OCI-LY3 (cell line): ENCODE measurements around the gene ZNF691.

Source experiments
- H2AFZ ChIP-seq: fragments of 200-600, 300-600 bp; shearing (Covaris generic); 2 replicates; pipeline ENCODE4 v1.6.0; 2014; ENCODE audit warnings: antibody characterized with exemption, low read depth, low read length
- H3K27ac ChIP-seq: fragments of 200-600, 300-600 bp; sonication (generic); 2 replicates; pipeline ENCODE4 v1.5.1; 2014; ENCODE audit warnings: mild to moderate bottlenecking, low read length, moderate library complexity, mixed read lengths
- H3K27me3 ChIP-seq: fragments of 200-600, 300-600 bp; sonication (generic); 2 replicates; pipeline ENCODE4 v1.6.1; 2014; ENCODE audit warnings: low read depth, low read length, mixed read lengths
- H3K36me3 ChIP-seq: fragments of 200-600, 300-600 bp; sonication (generic); replicated peaks from 2 replicates; pipeline ENCODE3; 2014; ENCODE audit warnings: low read depth, low read length, mixed read lengths
- H3K4me1 ChIP-seq: fragments of 300-600, 200-600 bp; sonication (generic); 2 replicates; pipeline ENCODE4 v1.6.1; 2014; ENCODE audit warnings: low read length, mixed read lengths
- H3K4me2 ChIP-seq: fragments of 200-600, 300-600 bp; sonication (generic); 2 replicates; pipeline ENCODE4 v1.6.1; 2014; ENCODE audit warnings: low read length, mixed read lengths
- H3K4me3 ChIP-seq: fragments of 300-600, 200-600 bp; sonication (generic); 2 replicates; pipeline ENCODE4 v1.5.1; 2014; ENCODE audit warnings: antibody characterized with exemption, mild to moderate bottlenecking, low read length, moderate library complexity
- H3K79me2 ChIP-seq: fragments of 300-600, 200-600 bp; shearing (Covaris generic); 2 replicates; pipeline ENCODE4 v1.6.1; 2014; ENCODE audit warnings: mild to moderate bottlenecking, low read length, mixed read lengths
- H3K9ac ChIP-seq: fragments of 300-600, 200-600 bp; shearing (Covaris generic); 2 replicates; pipeline ENCODE4 v1.6.0; 2014; ENCODE audit warnings: mild to moderate bottlenecking, low read length, moderate library complexity
- H3K9me3 ChIP-seq: fragments of 200-600, 300-600 bp; shearing (Covaris generic); 2 replicates; pipeline ENCODE4 v1.6.1; 2014; ENCODE audit warnings: low read length, mixed read lengths; ENCODE audit not compliant: insufficient read depth
- H4K20me1 ChIP-seq: fragments of 200-600, 300-600 bp; sonication (generic); 2 replicates; pipeline ENCODE4 v1.6.1; 2016; ENCODE audit warnings: low read length, mixed read lengths; ENCODE audit not compliant: insufficient read depth
- CTCF ChIP-seq: fragments of 200-600, 300-600 bp; sonication (generic); IDR thresholded peaks from 2 replicates; pipeline ENCODE4 v1.5.1; 2014; ENCODE audit warnings: antibody characterized with exemption, low read length, low read depth
- EZH2phosphoT487 ChIP-seq: fragments of 200-600 bp; shearing (Covaris generic); IDR thresholded peaks from 2 replicates; pipeline ENCODE4 v1.6.1; 2018; ENCODE audit warnings: antibody characterized with exemption, mixed run types, low read depth

Gene ZNF691

GRCh38 chr1:42847721-42848460 is 1.5 kb downstream of the ZNF691 start:
- Histone ChIP-seq H3K79me2 (peaks cover 21% of the 10 kb centered on the region), H3K4me1 (peaks cover 21% of the 10 kb centered on the region), H3K4me3 (peak overlapping the region; percentile 88), H3K9me3 (no peaks in the 10 kb centered on the region), H3K36me3 (peaks cover 15% of the 10 kb centered on the region), H3K9ac (peak overlapping the region; percentile 91; the same call in 1 of the 2 replicates), H3K27me3 (no peaks in the 10 kb centered on the region), H3K27ac (peak overlapping the region; percentile 41; the same call in 1 of the 2 replicates), H2AFZ (no peak overlapping the region), H4K20me1 (no peaks in the 10 kb centered on the region), H3K4me2 (peak overlapping the region; percentile 90)
- no peak for TF ChIP-seq CTCF
- TF ChIP-seq EZH2phosphoT487 = no peak

- H4K20me1 ChIP-seq = no peaks in the 10 kb centered on the region
- no peak overlapping the region for H3K4me2 ChIP-seq
- H3K4me1 ChIP-seq = peaks cover 21% of the 10 kb centered on the region
- H3K27me3 ChIP-seq = no peaks in the 10 kb centered on the region
- no peak overlapping the region for H3K27ac ChIP-seq
- no peaks in the 10 kb centered on the region for H3K9me3 ChIP-seq
- H3K9ac ChIP-seq = no peak overlapping the region
- no peak overlapping the region for H3K4me3 ChIP-seq
- TF ChIP-seq CTCF (no peak), EZH2phosphoT487 (no peak)
- no peak overlapping the region for H2AFZ ChIP-seq
- H3K36me3 ChIP-seq = peaks cover 15% of the 10 kb centered on the region
- peaks cover 21% of the 10 kb centered on the region for H3K79me2 ChIP-seq
Measured at GRCh38 chr1:42848823-42849537, 2.6 kb downstream of the ZNF691 start.

- no peaks in the 10 kb centered on the region for H3K9me3 ChIP-seq
- no peak overlapping the region for H2AFZ ChIP-seq
- H4K20me1 ChIP-seq = no peaks in the 10 kb centered on the region
- no peak overlapping the region for H3K4me3 ChIP-seq
- peaks cover 15% of the 10 kb centered on the region for H3K36me3 ChIP-seq
- no peak overlapping the region for H3K4me2 ChIP-seq
- no peak overlapping the region for H3K9ac ChIP-seq
- H3K27ac ChIP-seq = no peak overlapping the region
- H3K27me3 ChIP-seq = no peaks in the 10 kb centered on the region
- peaks cover 21% of the 10 kb centered on the region for H3K79me2 ChIP-seq
- TF ChIP-seq EZH2phosphoT487 = no peak
- TF ChIP-seq CTCF = no peak
- H3K4me1 ChIP-seq = peaks cover 21% of the 10 kb centered on the region
Measured at GRCh38 chr1:42849944-42850343, 3.5 kb downstream of the ZNF691 start.

- no peak overlapping the region for H3K4me2 ChIP-seq
- peaks cover 21% of the 10 kb centered on the region for H3K4me1 ChIP-seq
- no peaks in the 10 kb centered on the region for H4K20me1 ChIP-seq
- H3K27ac ChIP-seq = no peak overlapping the region
- H3K9ac ChIP-seq = no peak overlapping the region
- H3K9me3 ChIP-seq = no peaks in the 10 kb centered on the region
- TF ChIP-seq CTCF (no peak), EZH2phosphoT487 (no peak)
- H3K36me3 ChIP-seq = peaks cover 15% of the 10 kb centered on the region
- no peak overlapping the region for H2AFZ ChIP-seq
- no peaks in the 10 kb centered on the region for H3K27me3 ChIP-seq
- H3K4me3 ChIP-seq = no peak overlapping the region
- peaks cover 21% of the 10 kb centered on the region for H3K79me2 ChIP-seq
Measured at GRCh38 chr1:42851420-42851819, 5.0 kb downstream of the ZNF691 start.
